ENCODE measurements around the gene LTBP2. TPM values are rescaled to one million over a fixed set of nuclear protein-coding genes. Genes with fewer than 3 reads are reported as not detected.

Gene LTBP2
- total and polyA plus RNA-seq, 2 of the 8 experiments (the other 6 are each of a cell fraction or from before 2014, with no cell fraction given) = 0.48 to 0.89 TPM

DNA sequence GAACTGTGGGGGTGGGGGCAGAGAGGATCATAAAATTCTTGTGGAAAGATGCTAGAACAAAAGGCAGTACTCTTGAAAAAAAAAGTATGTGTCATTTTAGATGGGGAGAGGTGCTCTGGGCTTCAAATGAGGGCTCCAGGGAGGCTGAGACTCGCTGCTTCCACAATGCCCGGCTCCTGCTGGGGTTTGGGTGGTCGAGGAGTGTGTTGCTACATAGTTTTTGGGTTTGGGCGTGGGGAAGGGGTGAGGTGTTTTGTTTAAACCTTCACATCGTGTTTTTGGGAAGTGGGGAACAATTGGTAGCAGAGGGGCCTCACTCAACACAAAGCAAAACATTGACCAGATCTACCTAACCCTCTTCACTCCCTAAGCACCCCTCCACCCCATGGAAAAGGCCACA is 110.3 kb downstream of the LTBP2 start:
- H4K20me1 ChIP-seq (replicated peaks in 1 of 2; ENCODE audit: control insufficient read depth in 1 of 2, insufficient read depth in 2 of 2, low read length in 2 of 2) = peaks cover 0 to 1% of the 10 kb centered on the region in 2 experiments
- H3K4me2 ChIP-seq (ENCODE audit: insufficient read depth in 1 of 2, low read depth in 2 of 2, low read length in 2 of 2) = peak overlapping the region; percentile 5 to 19; a peak in 2 of 4 replicates
- H4K5ac ChIP-seq (ENCODE audit: insufficient read length, low read depth, low read length) = no peak overlapping the region
- H3K36me3 ChIP-seq (ENCODE audit: control insufficient read depth in 2 of 4, insufficient read depth in 4 of 4, low read length in 3 of 4) = no peaks in the 10 kb centered on the region
- no peak overlapping the region for H2BK15ac ChIP-seq (ENCODE audit: low read length)
- H2AK5ac ChIP-seq (ENCODE audit: low read depth, low read length) = 0 out of 2 replicates have a peak overlapping the region, but pooled peaks have one; percentile 43
- no peak overlapping the region for H3K4me3 ChIP-seq (ENCODE audit: extremely low read depth in 1 of 4, insufficient read depth in 2 of 4, low read depth in 3 of 4, low read length in 4 of 4)
- H2BK120ac ChIP-seq (replicated peaks; ENCODE audit: low read depth, low read length) = no peak overlapping the region
- H3K9ac ChIP-seq (replicated peaks in 1 of 4; ENCODE audit: extremely low read depth in 1 of 4, low read depth in 3 of 4, low read length in 3 of 4) = no peak overlapping the region
- no peaks in the 10 kb centered on the region for H3K23me2 ChIP-seq (ENCODE audit: low read depth, low read length)
- H3K56ac ChIP-seq (replicated peaks; ENCODE audit: insufficient read length, low read depth, low read length) = no peak overlapping the region
- no peak overlapping the region for H4K8ac ChIP-seq (ENCODE audit: extremely low read depth, insufficient read depth, low read length)
- WGBS, 2 experiments (ENCODE audit: extremely low coverage in 1 of 2, insufficient coverage in 1 of 2, insufficient read length in 1 of 2, insufficient replicate concordance in 2 of 2, low coverage in 1 of 2, low lambda C conversion rate in 2 of 2, missing lambda C conversion rate in 1 of 2) = 76% methylated on average over 5 of the region's 5 CpGs; no CpG with 5 or more reads in 1 of the 2 experiments
- no peak overlapping the region for H3K18ac ChIP-seq (ENCODE audit: extremely low read depth, low read length)
- H3K23ac ChIP-seq (ENCODE audit: insufficient read length) = no peak overlapping the region
- peaks cover 4 to 19% (median 16%) of the 10 kb centered on the region in 4 experiments for H3K4me1 ChIP-seq (replicated peaks in 1 of 4; ENCODE audit: control insufficient read depth in 3 of 4, insufficient read depth in 4 of 4, low read length in 3 of 4)
- ChIA-PET CTCF (ENCODE audit: partially characterized antibody) (interaction anchor here (0.6 to 6.2 kb wide), 39 partner anchors 8 to 237 kb away, joined by 3 to 64 read pairs (median 5); partner anchors contain the start of genes ISCA2 and NPC2), POLR2A (ENCODE audit: partially characterized antibody) (interaction anchor here (1.0 kb wide), 2 partner anchors 24 to 72 kb away, joined by 3 read pairs; no protein-coding TSS in a partner anchor)
- H4K91ac ChIP-seq (replicated peaks; ENCODE audit: insufficient read length, low read length) = no peak overlapping the region
- H3K79me2 ChIP-seq (ENCODE audit: control insufficient read depth in 1 of 2, insufficient read depth in 2 of 2, low read length in 2 of 2) = no peaks in the 10 kb centered on the region
- H3K27me3 ChIP-seq (replicated peaks in 1 of 4; ENCODE audit: control insufficient read depth in 3 of 4, extremely low read depth in 1 of 4, insufficient read depth in 3 of 4, low read length in 3 of 4) = no peaks in the 10 kb centered on the region
- no peaks in the 10 kb centered on the region for H3K9me3 ChIP-seq (ENCODE audit: insufficient read depth in 2 of 2, low read depth in 1 of 2, low read length in 1 of 2)
- H2BK12ac ChIP-seq (ENCODE audit: low read depth, low read length) = 0 out of 2 replicates have a peak overlapping the region, but pooled peaks have one; percentile 20
- DNase-seq (ENCODE audit: low read depth in 1 of 2, low spot score in 2 of 2) = no peak
- no peak overlapping the region for H3K27ac ChIP-seq (ENCODE audit: low read depth, low read length)
- H3K4ac ChIP-seq (replicated peaks; ENCODE audit: insufficient read length, low read depth, low read length) = no peak overlapping the region
- FAIRE-seq = no peak
- no peak overlapping the region for H2BK20ac ChIP-seq (ENCODE audit: low read length)
- H3K79me1 ChIP-seq (ENCODE audit: low read depth, low read length) = no peaks in the 10 kb centered on the region
- no peak overlapping the region for H2AFZ ChIP-seq (ENCODE audit: low read length)
- H2BK5ac ChIP-seq (ENCODE audit: low read depth, low read length) = no peak overlapping the region
- no peak overlapping the region for H3K14ac ChIP-seq (ENCODE audit: insufficient read length)
- TF ChIP-seq HDAC2 (IDR thresholded peaks at IDR 0.05; ENCODE audit: borderline replicate concordance in 1 of 2, low read depth in 2 of 2, low read length in 2 of 2) = no peak
- no peak for TF ChIP-seq SIRT6 (IDR thresholded peaks at IDR 0.05; ENCODE audit: low read length)
- no peak for TF ChIP-seq SP2 (IDR thresholded peaks at IDR 0.05; ENCODE audit: low read length)
- no peak for TF ChIP-seq JUND (IDR thresholded peaks at IDR 0.05; ENCODE audit: low read length)

All from H1 (cell line).